ENCODE measurements around the gene LPAR6. TPM values are rescaled to one million over a fixed set of nuclear protein-coding genes. Genes with fewer than 3 reads are reported as not detected.

LPAR6 gene
- total and polyA plus RNA-seq, 8 donors, result 1.4 to 104 (median 11.9) TPM

- no peak for TF ChIP-seq POLR2A (IDR thresholded peaks at IDR 0.05)
- no peak for TF ChIP-seq CTCF (IDR thresholded peaks at IDR 0.05)
- TF ChIP-seq POLR2AphosphoS5 (IDR thresholded peaks at IDR 0.05), result no peak
- no peak for TF ChIP-seq EP300 (IDR thresholded peaks at IDR 0.05)
- H3K36me3 ChIP-seq, result peaks cover 0 to 6% (median 0%) of the 10 kb centered on the region in 4 donors
- no peaks in the 10 kb centered on the region for H3K27me3 ChIP-seq
- H3K4me3 ChIP-seq, result no peak overlapping the region
- intact Hi-C loops (cut with DNase I; ENCODE audit: low total_unique reads), result no loop called here
- peak overlapping the region in 3 of 5 donors; percentile 53 to 80 (median 57) for H3K27ac ChIP-seq
- 64 to 85% (median 85%) methylated on average over 1 of the region's 1 CpG for WGBS, 5 donors
- no peaks in the 10 kb centered on the region for H3K9me3 ChIP-seq
- H3K4me1 ChIP-seq, result peaks cover 5 to 50% (median 13%) of the 10 kb centered on the region in 4 donors
- DNase-seq, result no peak
Observed at GRCh38 chr13:48404952-48405351, 8.0 kb downstream of the LPAR6 start.

GRCh38 chr13:48403913-48404312, 9.0 kb downstream of the LPAR6 start:
- intact Hi-C loops (cut with DNase I; ENCODE audit: low total_unique reads), result no loop called here
- H3K4me1 ChIP-seq, result peaks cover 5 to 60% (median 15%) of the 10 kb centered on the region in 4 donors

GRCh38 chr13:48403151-48403631, 9.7 kb downstream of the LPAR6 start:
- Histone ChIP-seq H3K9me3 (no peaks in the 10 kb centered on the region), H3K36me3 (peaks cover 0 to 6% (median 0%) of the 10 kb centered on the region in 4 donors), H3K27ac (peak overlapping the region in 4 of 5 donors; percentile 53 to 80 (median 58)), H3K27me3 (no peaks in the 10 kb centered on the region), H3K4me3 (no peak overlapping the region), H3K4me1 (peaks cover 5 to 63% (median 17%) of the 10 kb centered on the region in 4 donors)
- TF ChIP-seq EP300 (IDR thresholded peaks at IDR 0.05), result no peak
- TF ChIP-seq POLR2A (IDR thresholded peaks at IDR 0.05), result no peak
- no peak for TF ChIP-seq CTCF (IDR thresholded peaks at IDR 0.05)
- TF ChIP-seq POLR2AphosphoS5 (IDR thresholded peaks at IDR 0.05), result peak in 1 of 3 donors; percentile 37
- DNase-seq, result no peak
- intact Hi-C loops (cut with DNase I; ENCODE audit: low total_unique reads), result no loop called here
- 38 to 70% (median 55%) methylated on average over 2 of the region's 2 CpGs for WGBS, 5 donors

More at GRCh38 chr13:48403913-48404312, 9.0 kb downstream of the LPAR6 start:
- Histone ChIP-seq H3K27ac (peak overlapping the region in 4 of 5 donors; percentile 53 to 80 (median 58)), H3K4me3 (no peak overlapping the region), H3K9me3 (no peaks in the 10 kb centered on the region), H3K36me3 (peaks cover 0 to 6% (median 0%) of the 10 kb centered on the region in 4 donors), H3K27me3 (no peaks in the 10 kb centered on the region)
- TF ChIP-seq CTCF (IDR thresholded peaks at IDR 0.05) (no peak), POLR2AphosphoS5 (IDR thresholded peaks at IDR 0.05) (no peak), EP300 (IDR thresholded peaks at IDR 0.05) (no peak), POLR2A (IDR thresholded peaks at IDR 0.05) (no peak)
- WGBS, 5 donors, result 88 to 90% (median 89%) methylated on average over 8 of the region's 8 CpGs
- DNase-seq, result no peak

- Histone ChIP-seq H3K4me3 (no peak overlapping the region), H3K4me1 (peaks cover 5 to 59% (median 20%) of the 10 kb centered on the region in 4 donors), H3K9me3 (no peaks in the 10 kb centered on the region), H3K27me3 (no peaks in the 10 kb centered on the region), H3K36me3 (peaks cover 0 to 6% (median 0%) of the 10 kb centered on the region in 4 donors), H3K27ac (peak overlapping the region in 3 of 5 donors; percentile 11 to 80 (median 49))
- TF ChIP-seq POLR2AphosphoS5 (IDR thresholded peaks at IDR 0.05), result no peak
- WGBS, 5 donors, result 63 to 81% (median 75%) methylated on average over 2 of the region's 2 CpGs
- DNase-seq, result no peak
- intact Hi-C loops (cut with DNase I; ENCODE audit: low total_unique reads), result no loop called here
Observed at GRCh38 chr13:48402325-48402932, 10.5 kb downstream of the LPAR6 start.

- intact Hi-C loops (cut with DNase I; ENCODE audit: low total_unique reads), result no loop called here
- Histone ChIP-seq H3K4me1 (peaks cover 5 to 57% (median 20%) of the 10 kb centered on the region in 4 donors), H3K36me3 (peaks cover 0 to 6% (median 0%) of the 10 kb centered on the region in 4 donors), H3K27ac (peak overlapping the region in 2 of 5 donors; percentile 34 to 50), H3K9me3 (no peaks in the 10 kb centered on the region), H3K27me3 (no peaks in the 10 kb centered on the region), H3K4me3 (no peak overlapping the region)
- no peak for TF ChIP-seq CTCF (IDR thresholded peaks at IDR 0.05)
- TF ChIP-seq POLR2A (IDR thresholded peaks at IDR 0.05), result no peak
- TF ChIP-seq POLR2AphosphoS5 (IDR thresholded peaks at IDR 0.05), result no peak
- no peak for TF ChIP-seq EP300 (IDR thresholded peaks at IDR 0.05)
- WGBS, 5 donors, result 32 to 47% (median 36%) methylated on average over 2 of the region's 2 CpGs
- no peak for DNase-seq
Observed at GRCh38 chr13:48401480-48401879, 11.4 kb downstream of the LPAR6 start.

All from stomach (tissue), 9 donors.